ENCODE measurements around the gene WDR62. TPM values are rescaled to one million over a fixed set of nuclear protein-coding genes. Genes with fewer than 3 reads are reported as not detected.
"Not testable (repeated sequence)": the region's sequence is repeated elsewhere in the genome, so short reads cannot be mapped to it uniquely, and the experiment has no call there.

The WDR62 gene
- polyA plus RNA-seq, 1 donor from 2014 or later: 0.81 TPM

DNA sequence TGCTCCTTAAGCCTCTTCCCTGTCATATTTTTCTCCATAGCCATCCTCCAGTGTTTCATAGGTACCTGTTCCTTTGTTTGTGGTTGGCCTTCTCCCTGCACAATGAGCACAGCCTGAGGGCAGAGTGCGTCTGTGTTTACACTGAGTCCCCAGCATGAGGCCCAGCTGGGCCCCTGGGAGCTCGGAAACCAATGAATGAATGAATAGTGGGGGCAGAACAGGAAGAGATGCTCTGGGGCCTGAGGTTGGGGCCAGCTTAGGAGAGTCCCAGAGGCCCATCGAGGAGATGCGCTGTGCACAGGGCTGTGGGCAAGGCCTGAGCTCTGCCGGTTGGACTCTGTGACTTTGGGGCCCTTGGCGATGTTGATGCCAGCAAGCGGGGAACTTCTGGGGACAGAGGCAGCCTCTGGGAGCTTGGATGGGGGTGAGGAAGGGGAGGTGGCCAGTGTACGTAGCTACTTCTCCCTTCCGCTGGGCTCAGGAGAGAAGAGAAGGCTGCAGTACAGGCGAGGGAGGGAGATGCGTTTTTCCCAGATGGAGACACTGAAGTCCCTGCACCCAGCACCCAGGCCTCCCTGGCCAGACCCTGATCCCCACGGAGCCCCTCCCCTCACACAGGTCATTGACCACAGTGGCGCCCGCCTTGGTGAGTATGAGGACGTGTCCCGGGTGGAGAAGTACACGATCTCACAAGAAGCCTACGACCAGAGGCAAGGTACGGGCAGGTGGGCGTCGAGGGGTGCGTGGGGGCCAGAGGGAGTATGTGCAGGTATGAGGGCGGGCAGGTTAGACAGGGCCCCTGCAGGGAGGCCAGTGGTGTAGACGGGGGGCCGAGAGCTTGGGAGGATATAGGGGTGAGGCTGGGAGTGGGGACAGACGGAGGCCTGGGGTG is 65.6 kb downstream of the WDR62 start:
- Mint-ChIP-seq H3K27me3 (no peaks in the 10 kb centered on the region), H3K4me3 (peak overlapping the region in 3 of 4 donors; percentile 22 to 52 (median 35)), H3K36me3 (peaks cover 5% of the 10 kb centered on the region), H3K4me1 (peaks cover 0 to 14% (median 14%) of the 10 kb centered on the region in 3 donors), H3K9me3 (no peaks in the 10 kb centered on the region), H3K27ac (peak overlapping the region in 1 of 3 donors; percentile 79)

DNA sequence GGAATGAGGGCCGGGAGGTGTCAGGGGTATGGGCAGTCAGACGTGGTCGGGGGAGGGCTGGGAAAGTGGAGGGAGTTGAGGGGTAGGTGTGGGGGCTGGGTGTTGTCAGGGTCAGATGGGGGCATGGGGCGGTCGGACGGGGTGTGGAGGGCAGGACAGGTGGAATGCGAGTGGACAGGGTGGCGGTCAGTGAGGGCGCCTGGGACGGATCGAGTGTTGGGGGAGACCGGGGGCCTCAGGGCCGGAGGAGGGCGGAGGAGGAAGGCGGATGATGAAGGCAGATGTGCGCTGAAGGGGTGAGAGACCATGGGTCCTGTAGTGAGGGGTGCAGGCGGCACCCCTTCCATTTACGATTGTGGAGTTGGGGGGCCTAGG is 66.3 kb downstream of the WDR62 start:
- H3K4me1 Mint-ChIP-seq: peaks cover 0 to 14% (median 13%) of the 10 kb centered on the region in 3 donors
- H3K27me3 Mint-ChIP-seq: no peaks in the 10 kb centered on the region
- H3K27ac Mint-ChIP-seq: no peak overlapping the region
- H3K4me3 Mint-ChIP-seq: no peak overlapping the region
- peaks cover 5% of the 10 kb centered on the region for H3K36me3 Mint-ChIP-seq
- H3K9me3 Mint-ChIP-seq: no peaks in the 10 kb centered on the region

DNA sequence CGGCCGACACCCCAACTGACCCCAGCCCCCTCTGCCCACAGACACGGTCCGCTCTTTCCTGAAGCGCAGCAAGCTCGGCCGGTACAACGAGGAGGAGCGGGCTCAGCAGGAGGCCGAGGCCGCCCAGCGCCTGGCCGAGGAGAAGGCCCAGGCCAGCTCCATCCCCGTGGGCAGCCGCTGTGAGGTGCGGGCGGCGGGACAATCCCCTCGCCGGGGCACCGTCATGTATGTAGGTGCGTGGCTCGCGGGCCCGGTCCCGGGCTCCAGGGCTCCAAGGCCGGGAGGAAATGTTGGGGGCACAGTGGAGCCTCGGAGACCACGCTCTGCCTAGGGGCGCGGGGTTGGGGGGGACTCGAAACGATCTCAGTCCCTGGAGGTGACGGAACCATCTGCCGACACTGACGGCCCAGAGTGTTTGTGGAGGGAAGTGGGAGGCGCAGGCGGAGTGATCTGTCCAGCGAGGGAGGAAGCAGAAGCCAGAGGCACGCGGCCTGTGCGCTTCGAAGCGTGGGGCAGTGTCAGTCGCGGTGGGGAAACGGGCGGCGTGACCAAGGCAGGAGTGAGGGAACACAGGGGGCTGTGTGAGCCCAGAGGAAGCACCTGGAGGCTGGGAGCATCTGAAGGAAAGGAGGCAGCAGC is 66.9 kb downstream of the WDR62 start:
- peaks cover 0 to 11% (median 9%) of the 10 kb centered on the region in 3 donors for H3K4me1 Mint-ChIP-seq
- H3K27me3 Mint-ChIP-seq: no peaks in the 10 kb centered on the region
- H3K27ac Mint-ChIP-seq: no peak overlapping the region
- H3K36me3 Mint-ChIP-seq: peaks cover 5% of the 10 kb centered on the region
- H3K4me3 Mint-ChIP-seq: peak overlapping the region in 1 of 4 donors; percentile 27
- H3K9me3 Mint-ChIP-seq: no peaks in the 10 kb centered on the region

DNA sequence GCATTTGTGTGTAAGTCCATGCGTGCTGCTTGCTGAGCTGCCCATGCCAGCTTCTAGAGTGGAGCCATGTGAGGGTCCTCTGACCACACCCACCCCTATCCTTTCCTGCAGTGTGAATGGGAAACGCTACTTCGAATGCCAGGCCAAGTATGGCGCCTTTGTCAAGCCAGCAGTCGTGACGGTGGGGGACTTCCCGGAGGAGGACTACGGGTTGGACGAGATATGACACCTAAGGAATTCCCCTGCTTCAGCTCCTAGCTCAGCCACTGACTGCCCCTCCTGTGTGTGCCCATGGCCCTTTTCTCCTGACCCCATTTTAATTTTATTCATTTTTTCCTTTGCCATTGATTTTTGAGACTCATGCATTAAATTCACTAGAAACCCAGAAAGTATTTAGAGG is 70.9 kb downstream of the WDR62 start:
- peak overlapping the region in 1 of 4 donors; percentile 61 for H3K4me3 Mint-ChIP-seq
- H3K27ac Mint-ChIP-seq: peak overlapping the region in 1 of 3 donors; percentile 69
- peaks cover 6% of the 10 kb centered on the region for H3K36me3 Mint-ChIP-seq
- H3K4me1 Mint-ChIP-seq: peaks cover 5 to 13% (median 6%) of the 10 kb centered on the region in 3 donors
- H3K27me3 Mint-ChIP-seq: no peaks in the 10 kb centered on the region
- H3K9me3 Mint-ChIP-seq: no peaks in the 10 kb centered on the region

DNA sequence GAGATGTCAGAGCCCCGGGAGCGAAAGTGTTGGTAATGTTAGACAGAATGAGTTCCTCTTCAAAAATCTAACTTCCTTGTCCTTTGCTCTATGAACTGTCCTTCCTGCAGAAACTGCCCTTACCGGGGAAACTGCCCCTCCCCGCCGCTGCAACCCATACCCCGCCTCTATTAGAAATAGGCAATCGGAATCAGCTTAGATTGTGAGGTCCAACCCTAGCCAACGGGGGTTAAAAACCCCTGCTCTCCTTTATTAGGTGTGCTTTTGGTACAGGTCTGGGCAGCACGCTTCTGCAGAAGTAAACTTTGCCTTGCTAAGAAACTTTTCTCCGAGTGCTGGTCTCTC is 73.7 kb downstream of the WDR62 start:
- Mint-ChIP-seq H3K36me3 (peaks cover 5% of the 10 kb centered on the region), H3K4me1 (peaks cover 3 to 13% (median 5%) of the 10 kb centered on the region in 3 donors), H3K27me3 (no peaks in the 10 kb centered on the region), H3K4me3 (peak overlapping the region; percentile 88 to 97 (median 95)), H3K9me3 (no peaks in the 10 kb centered on the region), H3K27ac (peak overlapping the region; percentile 85 to 96 (median 96))

DNA sequence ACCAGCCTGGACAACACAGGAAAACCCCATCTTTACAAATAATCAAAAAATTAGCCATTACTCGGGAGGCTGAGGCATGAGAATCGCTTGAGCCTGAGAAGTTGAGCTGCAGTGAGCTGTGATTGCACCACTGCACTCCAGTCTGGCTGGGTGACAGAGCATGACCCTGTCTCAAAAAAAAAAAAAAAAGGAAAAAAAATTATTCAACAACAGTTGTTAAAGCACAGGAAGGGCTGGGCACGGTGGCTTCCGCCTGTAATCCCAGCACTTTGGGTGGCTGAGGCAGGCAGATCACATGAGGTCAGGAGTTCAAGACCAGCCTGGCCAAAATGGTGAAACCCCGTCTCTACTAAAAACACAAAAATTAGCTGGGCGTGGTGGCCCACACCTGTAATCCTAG is 76.5 kb downstream of the WDR62 start:
- not testable (repeated sequence) for H3K27ac Mint-ChIP-seq, H3K9me3 Mint-ChIP-seq, H3K36me3 Mint-ChIP-seq, H3K27me3 Mint-ChIP-seq
- peak overlapping the region in 1 of 4 donors; percentile 51 for H3K4me3 Mint-ChIP-seq
- peaks cover 5 to 13% (median 10%) of the 10 kb centered on the region in 3 donors for H3K4me1 Mint-ChIP-seq

DNA sequence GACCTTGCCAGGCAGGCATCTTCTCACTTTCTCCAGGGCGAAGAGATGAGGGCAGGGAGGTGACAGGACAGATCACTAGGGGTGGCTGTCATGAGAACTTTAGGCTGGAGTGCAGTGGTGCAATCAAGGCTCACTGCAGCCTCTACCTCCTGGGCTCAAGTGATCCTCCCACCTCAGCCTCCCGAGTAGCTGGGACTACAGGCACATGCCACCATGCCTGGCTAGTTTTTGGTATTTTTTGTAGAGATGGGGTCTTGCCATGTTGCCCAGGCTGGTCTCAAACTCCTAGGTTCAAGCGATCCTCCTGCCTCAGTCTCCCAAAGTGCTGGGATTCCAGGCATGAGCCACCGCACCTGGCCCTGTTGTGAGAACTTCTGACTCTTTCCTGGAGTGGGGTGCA is 80.2 kb downstream of the WDR62 start:
- H3K4me1 Mint-ChIP-seq: peaks cover 0 to 13% (median 3%) of the 10 kb centered on the region in 3 donors
- H3K9me3 Mint-ChIP-seq, H3K27me3 Mint-ChIP-seq, H3K27ac Mint-ChIP-seq, H3K36me3 Mint-ChIP-seq: not testable (repeated sequence)
- peak overlapping the region in 1 of 4 donors; percentile 32 for H3K4me3 Mint-ChIP-seq

DNA sequence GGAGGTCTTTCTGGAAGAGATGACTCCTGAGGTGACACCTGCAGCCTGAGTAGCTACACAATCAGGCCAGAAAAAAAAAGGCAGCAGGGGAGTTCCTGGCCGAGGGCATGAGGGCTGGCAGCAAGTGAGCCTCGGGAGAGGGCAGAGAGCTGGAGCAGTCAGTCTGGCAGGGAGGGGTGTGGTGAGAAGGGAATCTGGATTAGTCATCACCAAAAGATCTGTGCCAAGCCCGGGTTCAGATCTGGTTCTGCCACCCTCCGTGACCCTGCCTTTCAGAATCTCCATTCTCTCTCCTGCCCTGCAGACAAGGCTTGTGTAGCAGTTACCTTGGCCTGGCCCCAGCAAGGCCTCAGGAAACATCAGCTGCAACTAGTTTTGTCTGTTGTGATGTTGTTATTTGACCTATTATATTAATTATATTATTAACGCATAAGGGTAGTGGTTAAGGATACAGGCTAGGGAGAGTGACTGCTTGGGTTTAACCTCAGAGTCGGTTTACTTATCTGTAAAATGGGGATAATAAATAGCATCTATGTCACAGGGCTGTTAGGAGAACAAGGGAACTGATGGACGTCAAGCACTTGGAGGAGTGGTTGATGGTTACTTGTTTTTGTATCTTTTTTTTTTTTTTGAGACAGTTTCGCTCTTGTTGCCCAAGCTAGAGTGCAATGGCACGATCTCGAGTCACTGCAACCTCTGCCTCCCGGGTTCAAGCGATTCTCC is 82.4 kb downstream of the WDR62 start:
- peak overlapping the region in 1 of 3 donors; percentile 81 for H3K27ac Mint-ChIP-seq
- H3K4me1 Mint-ChIP-seq: peaks cover 7 to 22% (median 10%) of the 10 kb centered on the region in 3 donors

DNA sequence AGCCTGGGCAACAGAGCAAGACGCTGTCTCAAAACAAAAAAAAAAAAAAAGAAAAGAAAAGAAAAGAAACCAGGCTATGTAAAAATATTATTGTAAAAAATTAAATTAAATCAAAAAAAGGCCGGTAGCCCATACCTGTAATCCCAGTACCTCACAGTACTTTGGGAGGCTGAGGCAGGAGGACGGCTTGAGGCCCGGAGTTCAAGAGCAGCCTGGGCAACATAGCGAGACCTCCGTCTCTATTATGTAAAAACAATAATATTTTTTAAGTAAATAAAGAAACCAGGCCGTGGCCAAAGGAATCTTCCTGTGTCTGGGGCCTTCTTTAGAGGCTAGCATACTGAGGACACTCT is 84.4 kb downstream of the WDR62 start:
- Mint-ChIP-seq H3K4me3 (peak overlapping the region; percentile 89 to 98 (median 94)), H3K4me1 (peaks cover 7 to 22% (median 12%) of the 10 kb centered on the region in 3 donors), H3K27ac (peak overlapping the region; percentile 82 to 94 (median 92)), H3K27me3 (no peaks in the 10 kb centered on the region), H3K9me3 (peaks cover 0 to 2% (median 0%) of the 10 kb centered on the region in 3 donors), H3K36me3 (peaks cover 12% of the 10 kb centered on the region)

More for the DNA sequence above, 82.4 kb downstream of the WDR62 start:
- Mint-ChIP-seq H3K36me3 (peaks cover 11% of the 10 kb centered on the region), H3K9me3 (peaks cover 0 to 2% (median 0%) of the 10 kb centered on the region in 3 donors), H3K4me3 (peak overlapping the region in 2 of 4 donors; percentile 77 to 80), H3K27me3 (peaks cover 3% of the 10 kb centered on the region)

DNA sequence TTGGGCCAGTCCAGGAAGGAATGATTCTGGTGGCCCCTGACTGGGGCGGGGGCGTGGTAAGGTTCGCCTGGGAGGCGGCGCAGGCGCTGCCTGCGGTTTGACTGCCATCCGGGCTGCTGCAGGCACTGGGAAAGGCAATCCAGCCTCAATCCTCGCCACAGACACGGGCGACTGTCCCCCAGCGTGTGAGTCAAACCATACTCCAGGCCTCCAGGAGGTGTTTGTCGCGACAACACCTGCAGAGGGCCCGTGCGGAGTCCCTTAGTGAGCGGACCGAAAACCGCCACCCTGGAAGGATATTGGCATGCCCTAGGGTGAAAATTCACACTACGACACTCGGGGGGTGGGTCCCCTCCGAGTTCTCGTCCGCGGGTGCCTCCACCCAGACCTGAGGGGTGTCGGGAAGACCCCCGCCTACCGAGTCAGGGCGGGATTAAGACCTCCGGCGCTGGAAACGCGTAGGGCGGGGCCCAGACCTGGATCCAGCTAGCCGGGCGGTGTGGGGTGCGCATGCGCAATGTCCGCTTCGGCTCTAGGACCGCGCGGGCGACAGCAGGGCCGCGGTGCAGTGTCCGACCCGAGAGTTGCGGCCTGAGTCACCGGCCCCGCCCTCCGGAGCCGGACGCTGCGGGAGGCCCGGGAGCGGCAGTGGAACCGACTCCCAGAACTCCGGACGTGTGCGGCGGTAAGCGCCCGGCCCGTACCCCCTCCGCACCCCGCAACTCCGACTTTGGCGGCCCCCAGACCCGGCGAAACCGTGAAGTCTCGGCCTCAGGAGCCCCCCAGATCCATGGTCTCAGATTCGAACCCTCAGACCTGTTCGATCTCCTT is 85.0 kb downstream of the WDR62 start, which contains the start of gene CAPNS1:
TSS of gene CAPNS1 (plus strand) at position 594 of the 831 bp plus-strand sequence. CDS start 946 bp downstream, outside the sequence.
- peak within 1 kb of the TSS; percentile 89 to 98 (median 94) for H3K4me3 Mint-ChIP-seq
- peaks cover 0 to 2% (median 0%) of the 10 kb centered on the region in 3 donors for H3K9me3 Mint-ChIP-seq
- no peaks in the 10 kb centered on the region for H3K27me3 Mint-ChIP-seq
- H3K36me3 Mint-ChIP-seq: peaks cover 14% of the 10 kb centered on the region
- H3K27ac Mint-ChIP-seq: peak within 1 kb of the TSS; percentile 82 to 94 (median 92)
- peaks cover 7 to 22% (median 12%) of the 10 kb centered on the region in 3 donors for H3K4me1 Mint-ChIP-seq

DNA sequence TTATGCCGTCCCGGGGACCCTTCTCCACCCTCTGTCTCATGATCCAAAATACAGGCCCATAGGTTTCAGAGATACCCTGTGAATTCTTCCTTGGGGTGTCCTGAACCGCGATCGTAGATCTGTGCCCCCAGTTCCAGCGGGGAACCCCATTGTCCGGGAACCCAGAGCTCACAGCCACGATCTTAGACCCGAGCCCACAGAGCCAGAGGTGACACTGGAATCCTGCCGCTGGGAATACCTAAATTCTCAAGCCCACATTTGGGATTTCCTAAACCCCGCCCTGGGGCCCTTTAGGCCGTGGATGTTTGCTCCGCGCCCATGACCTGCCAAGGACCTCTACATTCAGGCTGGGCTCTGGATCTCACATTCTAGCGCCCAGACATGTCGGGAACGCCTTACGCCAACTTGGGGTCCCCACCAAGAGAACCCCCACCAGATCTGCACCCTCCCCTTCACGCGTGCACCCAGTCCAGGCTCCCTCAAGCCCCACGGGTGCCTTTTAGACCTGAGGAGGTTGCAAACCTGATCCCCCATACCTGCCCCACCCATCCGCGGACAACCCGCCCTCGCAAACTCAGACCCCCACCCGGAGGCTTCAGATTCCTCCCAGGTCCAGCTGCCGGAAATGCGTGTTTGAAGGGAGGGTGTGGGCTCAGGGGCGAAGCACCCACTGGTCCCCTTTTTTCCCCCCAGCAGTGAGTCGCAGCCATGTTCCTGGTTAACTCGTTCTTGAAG is 85.8 kb downstream of the WDR62 start:
- H3K4me3 Mint-ChIP-seq: peak overlapping the region; percentile 89 to 98 (median 94)
- peaks cover 7 to 21% (median 12%) of the 10 kb centered on the region in 3 donors for H3K4me1 Mint-ChIP-seq
- H3K9me3 Mint-ChIP-seq: peaks cover 0 to 2% (median 0%) of the 10 kb centered on the region in 3 donors
- peak overlapping the region; percentile 82 to 94 (median 92) for H3K27ac Mint-ChIP-seq
- no peaks in the 10 kb centered on the region for H3K27me3 Mint-ChIP-seq
- peaks cover 15% of the 10 kb centered on the region for H3K36me3 Mint-ChIP-seq

DNA sequence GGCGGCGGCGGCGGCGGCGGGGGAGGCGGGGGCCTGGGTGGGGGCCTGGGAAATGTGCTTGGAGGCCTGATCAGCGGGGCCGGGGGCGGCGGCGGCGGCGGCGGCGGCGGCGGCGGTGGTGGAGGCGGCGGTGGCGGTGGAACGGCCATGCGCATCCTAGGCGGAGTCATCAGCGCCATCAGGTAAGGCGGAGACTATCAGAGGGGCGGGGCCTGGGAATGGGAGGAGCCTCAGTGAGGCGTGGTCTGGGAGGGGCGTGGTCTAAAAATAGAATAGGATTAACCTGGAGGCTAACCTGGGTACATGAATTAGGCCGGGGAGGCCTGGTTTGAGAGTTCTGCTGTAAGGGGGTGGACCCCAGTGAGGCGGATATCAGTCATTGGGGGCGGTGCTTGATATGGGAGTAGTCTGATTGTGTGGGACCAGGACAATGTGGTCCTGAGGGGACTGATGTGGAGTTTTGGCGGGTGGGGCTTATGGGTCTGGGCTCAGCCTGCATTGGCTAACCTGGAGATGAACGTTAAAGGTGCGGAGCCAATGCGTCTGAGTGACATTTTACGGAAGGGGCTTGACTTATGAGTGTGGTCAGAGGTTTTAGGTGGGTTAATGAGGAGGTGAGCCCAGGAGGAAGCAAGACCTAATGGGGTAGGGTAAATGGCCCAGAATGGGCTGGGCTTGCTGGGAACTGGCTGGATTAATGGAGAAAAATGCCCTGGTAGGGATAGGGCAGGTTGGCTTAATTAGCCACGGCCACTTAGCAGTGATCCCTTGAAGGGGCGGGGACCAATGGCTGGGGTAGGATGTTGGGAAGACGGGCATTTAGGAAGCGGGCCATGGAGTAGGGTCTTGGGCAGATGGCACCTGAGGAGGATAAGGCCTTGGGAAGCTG is 86.6 kb downstream of the WDR62 start:
- Mint-ChIP-seq H3K27ac (peak overlapping the region; percentile 71 to 94 (median 82)), H3K27me3 (no peaks in the 10 kb centered on the region), H3K36me3 (peaks cover 15% of the 10 kb centered on the region), H3K4me1 (peaks cover 7 to 18% (median 12%) of the 10 kb centered on the region in 3 donors), H3K9me3 (peaks cover 0 to 2% (median 0%) of the 10 kb centered on the region in 3 donors), H3K4me3 (peak overlapping the region; percentile 89 to 98 (median 94))

Data from IgD-negative memory B cell (primary cell).